HCEC 1CT (cell line): ENCODE data around the gene IGHMBP2.

Source experiments
- DNase-seq: peaks from one replicate; pipeline ENCODE4 v3.0.0-alpha.2; 2017

The IGHMBP2 gene

GRCh38 chr11:68928136-68928880 lies 24.6 kb downstream of the IGHMBP2 start:
- DNase-seq = no peak

GRCh38 chr11:68929135-68929534 lies 25.4 kb downstream of the IGHMBP2 start:
- no peak for DNase-seq

- no peak for DNase-seq
These were observed 26.2 kb downstream of the IGHMBP2 start for GRCh38 chr11:68929706-68930570.

GRCh38 chr11:68930991-68931855 lies 27.5 kb downstream of the IGHMBP2 start:
- no peak for DNase-seq

- DNase-seq = no peak
These were observed 28.2 kb downstream of the IGHMBP2 start for GRCh38 chr11:68931911-68932310.

- DNase-seq = no peak
These were observed 28.7 kb downstream of the IGHMBP2 start for GRCh38 chr11:68932358-68932757.

GRCh38 chr11:68932933-68933577 lies 29.4 kb downstream of the IGHMBP2 start:
- no peak for DNase-seq

- DNase-seq = no peak
These were observed 30.1 kb downstream of the IGHMBP2 start for GRCh38 chr11:68933605-68934320.

- DNase-seq = no peak
These were observed 30.6 kb downstream of the IGHMBP2 start for GRCh38 chr11:68934321-68934645.

- DNase-seq = no peak
These were observed 31.0 kb downstream of the IGHMBP2 start for GRCh38 chr11:68934666-68935065.

- DNase-seq = no peak
These were observed 31.4 kb downstream of the IGHMBP2 start for GRCh38 chr11:68935066-68935465.

- no peak for DNase-seq
These were observed 32.0 kb downstream of the IGHMBP2 start for GRCh38 chr11:68935516-68936357.

GRCh38 chr11:68936358-68936636 lies 32.6 kb downstream of the IGHMBP2 start:
- no peak for DNase-seq

- no peak for DNase-seq
These were observed 33.3 kb downstream of the IGHMBP2 start for GRCh38 chr11:68936676-68937620.

- no peak for DNase-seq
These were observed 34.4 kb downstream of the IGHMBP2 start for GRCh38 chr11:68938088-68938487.

- no peak for DNase-seq
These were observed 35.3 kb downstream of the IGHMBP2 start for GRCh38 chr11:68938816-68939582.

- DNase-seq = no peak
These were observed 36.2 kb downstream of the IGHMBP2 start for GRCh38 chr11:68939583-68940555.
